ENCODE measurements around the gene EDN2.

The EDN2 gene

DNA sequence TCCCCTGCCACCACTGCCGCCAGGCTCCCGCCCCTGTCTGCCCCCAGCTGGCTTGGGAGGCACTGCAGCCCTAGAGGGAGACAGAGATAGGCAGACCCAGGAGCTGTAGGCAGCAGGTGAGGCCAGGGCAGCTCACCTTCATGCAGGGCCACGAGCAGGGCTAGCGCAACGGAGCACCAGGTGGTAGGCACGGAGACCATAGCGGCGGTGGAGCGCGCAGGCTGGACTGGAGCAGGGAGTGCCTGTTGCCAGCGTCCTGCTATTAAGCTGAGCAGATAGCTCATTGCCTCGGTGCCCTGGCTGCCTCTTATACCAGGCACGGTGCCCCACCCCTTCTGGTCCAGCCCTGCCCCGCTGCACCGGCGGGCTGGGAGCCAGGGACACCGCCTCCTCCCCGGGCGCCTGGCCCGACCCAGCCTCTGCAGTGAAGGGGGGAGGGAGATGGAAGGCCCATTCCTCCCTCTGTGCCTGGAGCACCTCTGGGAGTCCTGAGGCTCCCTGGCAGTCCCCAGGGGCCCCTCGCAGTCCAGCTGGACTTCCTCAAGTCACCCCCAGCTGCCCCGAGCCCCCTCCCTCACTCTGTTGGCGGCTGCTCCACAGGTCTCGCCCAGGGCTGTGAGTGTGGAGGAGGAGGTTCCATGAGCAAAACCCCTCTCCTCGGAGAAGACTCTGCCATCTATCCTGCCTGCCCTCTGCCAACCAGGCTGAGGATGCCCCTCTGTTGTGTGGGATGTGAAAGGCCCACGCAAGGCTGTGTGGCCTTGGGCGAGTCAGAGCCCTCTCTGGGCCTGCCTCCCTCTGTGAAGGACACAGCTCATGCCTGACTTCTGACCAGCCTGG, at the start of gene EDN2:
Gene EDN2 (minus strand): TSS at position 282 of the 840 bp plus-strand sequence. CDS start 82 bp downstream, at position 200.
- peak; percentile 61 for DNase-seq

- DNase-seq = no peak
Observed at GRCh38 chr1:41533731-41534080, 49.2 kb upstream of the EDN2 start.

- DNase-seq = no peak
Observed at GRCh38 chr1:41533016-41533730, 48.7 kb upstream of the EDN2 start.

- DNase-seq = no peak
Observed at GRCh38 chr1:41532206-41532975, 47.9 kb upstream of the EDN2 start.

DNA sequence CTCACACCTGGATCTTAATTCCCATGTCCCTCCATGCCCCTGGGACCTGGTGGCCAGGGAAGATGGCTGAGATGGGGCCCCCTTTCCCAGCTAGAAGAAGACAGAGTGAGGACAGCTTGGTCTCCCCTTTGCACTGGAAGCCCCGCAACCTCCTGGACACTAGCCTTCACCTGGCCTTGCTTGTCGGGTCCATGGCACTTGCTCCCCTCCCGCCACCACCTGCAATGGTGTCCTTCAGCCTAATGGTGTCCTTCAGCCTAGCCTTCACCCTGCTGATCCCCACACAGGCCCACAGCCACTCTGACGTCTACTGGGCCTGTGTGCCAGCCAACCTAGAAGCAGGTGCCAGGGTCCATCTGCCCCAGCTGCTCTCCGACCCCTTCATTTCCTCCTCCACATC, 45.9 kb upstream of the EDN2 start:
- no peak for DNase-seq

- DNase-seq = no peak
Observed at GRCh38 chr1:41529621-41530395, 45.3 kb upstream of the EDN2 start.

- DNase-seq = no peak
Observed at GRCh38 chr1:41528726-41529605, 44.5 kb upstream of the EDN2 start.

DNA sequence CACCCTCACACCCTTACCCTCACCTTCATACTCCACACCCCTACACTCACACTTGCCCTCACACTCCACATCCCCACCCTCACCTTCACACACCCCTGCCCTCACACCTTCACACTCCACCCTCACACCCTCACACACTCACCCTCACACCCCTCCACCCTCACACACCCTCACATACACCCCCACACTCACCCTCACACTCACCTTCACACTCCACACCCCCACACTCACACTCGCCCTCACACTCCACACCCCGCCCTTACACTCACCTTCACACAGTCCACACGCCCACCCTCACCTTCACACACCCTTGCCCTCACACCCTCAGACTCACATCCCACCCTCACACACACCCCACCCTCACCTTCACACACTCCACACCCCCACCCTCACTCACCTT, 43.6 kb upstream of the EDN2 start:
- no peak for DNase-seq

DNA sequence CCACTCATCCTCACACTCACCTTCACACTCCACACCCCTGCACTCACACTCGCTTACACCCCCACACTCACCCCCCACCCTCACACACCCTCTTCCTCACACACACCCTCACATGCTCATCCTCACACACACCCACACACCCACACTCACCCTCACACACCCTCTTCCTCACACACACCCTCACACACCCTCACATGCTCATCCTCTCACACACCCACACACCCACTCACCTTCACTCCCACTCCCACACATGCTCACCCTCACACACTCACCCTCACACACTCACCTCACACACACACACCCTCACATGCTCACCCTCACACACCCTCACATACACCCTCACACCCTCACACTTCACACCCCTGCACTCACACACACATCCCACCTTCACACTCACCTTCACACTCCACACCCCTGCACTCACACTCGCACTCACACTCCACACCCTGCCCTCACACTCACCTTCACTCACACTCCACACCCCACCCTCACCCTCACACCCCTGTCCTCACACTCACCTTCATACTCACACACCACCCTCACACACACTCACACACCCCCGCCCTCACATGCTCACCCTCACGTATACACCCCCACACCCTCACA, 42.6 kb upstream of the EDN2 start:
- no peak for DNase-seq

DNA sequence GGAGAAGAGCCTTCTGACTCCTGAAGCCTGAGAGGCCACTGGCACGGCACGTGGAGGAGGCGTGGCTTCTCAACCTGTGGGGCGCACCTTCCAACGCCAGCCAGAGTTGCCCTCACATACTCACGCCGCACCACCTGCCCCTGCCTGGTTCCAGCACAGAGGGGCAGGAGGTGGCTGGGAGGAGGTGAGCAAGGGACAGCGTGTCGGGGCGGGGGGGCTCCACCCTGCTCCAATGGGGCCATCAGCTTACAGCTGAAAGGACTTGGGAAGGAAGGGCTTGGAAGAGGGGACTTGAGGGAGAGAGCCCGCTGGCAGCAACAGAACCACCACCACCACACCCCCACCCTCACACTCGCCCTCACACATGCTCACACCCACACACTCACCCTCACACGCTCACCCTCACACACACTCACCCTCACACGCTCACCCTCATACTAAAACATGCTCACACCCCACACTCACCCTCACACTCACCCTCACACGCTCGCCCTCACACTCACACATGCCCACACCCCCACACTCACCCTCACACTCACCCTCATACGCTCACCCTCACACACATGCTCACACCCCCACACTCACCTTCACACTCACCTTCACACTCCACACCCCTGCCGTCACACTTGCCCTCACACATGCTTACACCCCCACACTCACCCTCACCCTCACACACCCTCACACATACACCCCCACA, 41.6 kb upstream of the EDN2 start:
- no peak for DNase-seq

DNA sequence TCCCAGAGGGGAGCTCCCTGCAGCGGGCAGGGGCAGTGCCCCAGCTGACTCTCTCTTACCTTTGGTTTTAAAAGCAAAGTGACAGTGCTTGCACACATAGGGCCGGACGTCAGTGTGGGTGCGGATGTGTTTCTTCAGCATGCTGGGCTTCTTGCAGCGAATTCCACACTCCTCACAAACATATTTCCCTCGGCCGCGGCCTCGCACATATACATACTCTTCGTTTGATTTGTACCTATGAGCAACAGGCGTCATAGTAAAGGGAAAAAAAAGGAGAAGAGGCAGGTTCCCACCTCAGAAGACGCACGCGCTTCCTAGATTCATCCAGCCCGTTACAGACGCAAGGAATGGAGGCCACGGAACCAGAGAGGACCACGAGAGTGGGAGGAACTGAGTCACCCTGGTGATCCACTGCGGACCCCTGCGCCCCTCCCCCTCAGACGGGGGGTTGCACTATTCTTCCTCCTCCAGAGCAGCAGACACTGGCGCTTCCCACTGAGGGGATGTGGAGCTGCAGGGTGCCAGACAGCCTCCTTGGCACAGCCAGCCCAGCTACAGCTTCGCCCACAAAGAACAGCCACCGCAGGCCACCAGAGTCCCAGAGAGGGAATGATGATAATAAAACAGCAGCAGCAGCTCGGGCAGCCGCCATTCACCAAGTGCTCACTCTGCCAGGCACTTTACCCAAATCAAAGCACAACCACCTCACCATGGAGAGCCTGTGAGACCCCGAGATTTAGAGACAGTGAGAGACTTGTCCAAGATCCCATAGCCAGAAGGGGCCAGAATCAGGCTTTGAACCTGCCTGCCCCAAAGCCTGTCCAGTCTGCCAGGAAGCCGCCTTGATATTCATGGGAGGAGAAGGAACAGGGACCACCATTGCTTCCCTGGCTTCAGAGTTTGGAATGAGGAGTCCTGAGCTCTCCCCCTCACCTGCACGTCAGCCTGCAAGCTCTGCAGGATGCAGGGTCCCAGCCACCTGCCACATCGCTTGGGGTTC, 40.5 kb upstream of the EDN2 start:
- DNase-seq = no peak

- DNase-seq = no peak
Observed at GRCh38 chr1:41523949-41524675, 39.6 kb upstream of the EDN2 start.

GRCh38 chr1:41523071-41523470, 38.6 kb upstream of the EDN2 start:
- DNase-seq = no peak

- DNase-seq = no peak
Observed at GRCh38 chr1:41521766-41522165, 37.3 kb upstream of the EDN2 start.

DNA sequence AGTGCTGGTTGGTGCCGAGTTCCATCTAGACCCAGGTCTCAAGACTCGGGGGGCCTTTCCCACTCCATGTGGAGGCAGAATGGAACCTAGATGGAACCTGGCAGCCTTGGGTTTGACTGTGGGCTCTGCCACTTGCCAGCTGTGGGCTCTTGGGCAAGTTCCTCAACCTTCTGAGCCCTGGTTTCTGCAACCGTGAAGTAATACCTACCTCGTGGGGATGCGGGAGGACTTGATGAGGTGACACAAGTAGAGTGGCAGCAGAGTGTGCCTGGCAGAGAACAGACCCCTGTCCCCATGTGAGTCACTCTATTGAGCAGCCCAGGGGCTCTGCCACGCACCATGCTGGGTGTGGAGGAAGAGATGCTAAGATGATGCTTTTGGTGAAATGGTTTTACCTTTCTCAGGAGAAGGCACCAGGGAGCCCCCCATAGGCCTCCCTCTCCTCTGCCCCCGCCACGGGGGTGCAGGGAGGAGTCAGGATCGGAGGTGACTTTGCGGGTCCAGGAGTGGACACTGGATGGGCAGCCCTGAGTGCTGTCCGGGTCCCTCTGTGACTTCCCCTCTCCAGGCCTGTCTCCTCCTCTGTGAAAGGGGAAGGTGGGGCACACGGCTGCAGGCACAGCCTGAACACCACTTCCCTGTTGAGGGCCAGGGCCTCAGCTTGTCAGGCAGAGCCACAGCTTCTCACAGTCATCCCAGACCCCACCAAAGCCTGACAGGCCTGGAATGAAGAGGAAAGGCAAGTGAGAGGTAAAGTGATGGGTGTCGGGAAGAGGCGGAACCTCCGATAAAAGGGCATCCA, 36.7 kb upstream of the EDN2 start:
- no peak for DNase-seq

DNA sequence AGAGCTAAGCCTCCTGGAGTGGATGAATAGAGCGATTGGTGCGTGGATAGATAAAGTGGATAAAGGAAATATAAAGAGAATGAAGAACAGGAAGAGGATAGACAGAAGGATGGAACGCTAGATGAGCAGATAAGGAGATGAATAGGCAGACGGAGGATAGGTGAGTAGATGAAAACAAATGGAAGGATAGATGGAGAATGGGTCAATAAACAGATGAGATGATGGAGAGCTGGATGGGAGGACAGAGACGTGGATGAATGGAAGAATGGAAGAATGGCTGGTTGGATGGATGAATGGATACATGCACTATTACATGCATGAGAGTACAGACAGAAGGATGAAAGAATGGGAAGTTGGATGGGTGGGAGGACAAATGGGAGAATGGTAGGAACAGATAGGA, 35.2 kb upstream of the EDN2 start:
- DNase-seq = no peak

DNA sequence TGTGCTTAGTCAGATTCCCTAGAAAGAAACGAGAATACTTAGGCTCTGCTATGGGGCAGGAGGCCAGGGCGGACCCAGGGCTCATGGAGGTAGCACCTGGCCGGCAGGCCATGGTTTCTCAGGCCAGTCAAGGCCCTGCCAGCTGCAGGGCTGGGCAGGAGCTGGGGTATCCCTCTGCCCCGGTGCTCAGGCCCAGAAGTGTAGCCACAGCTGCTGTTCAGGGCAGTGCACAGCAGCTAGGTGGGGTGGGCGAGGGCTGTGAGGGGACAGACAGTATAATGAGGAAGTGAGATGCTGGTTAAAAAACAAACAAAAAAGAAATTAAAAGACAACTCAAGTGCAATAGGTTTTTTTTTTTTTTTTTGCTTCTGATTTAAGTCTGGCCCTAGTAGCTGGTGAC, 34.0 kb upstream of the EDN2 start:
- no peak for DNase-seq

- no peak for DNase-seq
Observed at GRCh38 chr1:41517062-41517438, 32.6 kb upstream of the EDN2 start.
